ENCODE measurements around the gene JPT2.

DNA sequence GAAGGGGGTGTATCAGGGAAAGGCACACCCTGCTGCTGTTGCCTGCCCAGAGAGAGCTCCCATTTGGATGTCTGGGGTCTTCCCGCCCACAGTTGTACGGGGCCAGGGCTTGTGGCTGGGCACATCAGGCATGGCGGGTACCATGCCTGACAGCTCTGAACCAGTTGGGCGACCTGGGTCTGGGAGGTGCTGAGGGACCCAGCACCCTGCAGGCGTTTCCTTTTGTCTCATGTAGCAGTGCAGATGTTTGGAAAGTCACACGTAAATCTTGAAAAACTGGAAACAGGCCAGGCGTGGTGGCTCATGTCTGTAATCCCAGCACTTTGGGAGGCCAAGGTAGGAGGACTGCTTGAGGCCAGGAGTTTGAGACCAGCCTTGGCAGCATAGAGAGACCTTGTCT is 8.4 kb upstream of the JPT2 start:
- no peak for TF ChIP-seq POLR2A (IDR thresholded peaks at IDR 0.05)
- TF ChIP-seq POLR2AphosphoS5 (IDR thresholded peaks at IDR 0.05), result no peak
- TF ChIP-seq, protein P1, sequence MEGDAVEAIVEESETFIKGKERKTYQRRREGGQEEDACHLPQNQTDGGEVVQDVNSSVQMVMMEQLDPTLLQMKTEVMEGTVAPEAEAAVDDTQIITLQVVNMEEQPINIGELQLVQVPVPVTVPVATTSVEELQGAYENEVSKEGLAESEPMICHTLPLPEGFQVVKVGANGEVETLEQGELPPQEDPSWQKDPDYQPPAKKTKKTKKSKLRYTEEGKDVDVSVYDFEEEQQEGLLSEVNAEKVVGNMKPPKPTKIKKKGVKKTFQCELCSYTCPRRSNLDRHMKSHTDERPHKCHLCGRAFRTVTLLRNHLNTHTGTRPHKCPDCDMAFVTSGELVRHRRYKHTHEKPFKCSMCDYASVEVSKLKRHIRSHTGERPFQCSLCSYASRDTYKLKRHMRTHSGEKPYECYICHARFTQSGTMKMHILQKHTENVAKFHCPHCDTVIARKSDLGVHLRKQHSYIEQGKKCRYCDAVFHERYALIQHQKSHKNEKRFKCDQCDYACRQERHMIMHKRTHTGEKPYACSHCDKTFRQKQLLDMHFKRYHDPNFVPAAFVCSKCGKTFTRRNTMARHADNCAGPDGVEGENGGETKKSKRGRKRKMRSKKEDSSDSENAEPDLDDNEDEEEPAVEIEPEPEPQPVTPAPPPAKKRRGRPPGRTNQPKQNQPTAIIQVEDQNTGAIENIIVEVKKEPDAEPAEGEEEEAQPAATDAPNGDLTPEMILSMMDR (IDR thresholded peaks at IDR 0.05), result no peak

Measured in prostate gland (tissue), 2 donors.